Measurements from ENCODE around the gene GUCY2D.

DNA sequence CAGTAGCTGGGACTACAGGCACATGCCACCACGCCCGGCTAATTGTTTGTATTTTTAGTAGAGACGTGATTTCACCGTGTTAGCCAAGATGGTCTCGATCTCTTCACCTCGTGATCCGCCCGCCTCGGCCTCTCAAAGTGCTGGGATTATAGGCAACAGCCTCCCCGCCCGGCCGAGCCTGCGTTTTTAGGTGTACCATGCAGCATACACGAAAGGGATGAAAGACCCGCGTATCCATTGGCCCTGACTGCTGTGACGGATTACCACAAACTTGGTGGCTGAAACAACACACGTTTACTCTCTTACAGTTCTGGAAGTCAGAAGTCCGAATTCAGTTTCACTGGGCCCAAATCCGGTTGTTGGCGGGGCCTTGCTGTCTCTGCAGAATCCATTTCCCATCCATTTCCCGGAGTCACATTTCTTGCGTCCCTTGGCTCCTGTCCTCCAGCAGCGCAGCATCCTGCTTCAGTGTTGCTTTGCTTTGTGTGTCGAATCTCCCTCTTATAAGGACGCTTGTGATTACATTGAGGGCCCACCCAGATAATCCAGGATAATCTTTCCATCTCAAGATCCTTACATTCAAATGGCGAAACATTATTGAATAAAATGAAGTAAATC, 8.3 kb upstream of the GUCY2D start:
- TF ChIP-seq, protein P1, sequence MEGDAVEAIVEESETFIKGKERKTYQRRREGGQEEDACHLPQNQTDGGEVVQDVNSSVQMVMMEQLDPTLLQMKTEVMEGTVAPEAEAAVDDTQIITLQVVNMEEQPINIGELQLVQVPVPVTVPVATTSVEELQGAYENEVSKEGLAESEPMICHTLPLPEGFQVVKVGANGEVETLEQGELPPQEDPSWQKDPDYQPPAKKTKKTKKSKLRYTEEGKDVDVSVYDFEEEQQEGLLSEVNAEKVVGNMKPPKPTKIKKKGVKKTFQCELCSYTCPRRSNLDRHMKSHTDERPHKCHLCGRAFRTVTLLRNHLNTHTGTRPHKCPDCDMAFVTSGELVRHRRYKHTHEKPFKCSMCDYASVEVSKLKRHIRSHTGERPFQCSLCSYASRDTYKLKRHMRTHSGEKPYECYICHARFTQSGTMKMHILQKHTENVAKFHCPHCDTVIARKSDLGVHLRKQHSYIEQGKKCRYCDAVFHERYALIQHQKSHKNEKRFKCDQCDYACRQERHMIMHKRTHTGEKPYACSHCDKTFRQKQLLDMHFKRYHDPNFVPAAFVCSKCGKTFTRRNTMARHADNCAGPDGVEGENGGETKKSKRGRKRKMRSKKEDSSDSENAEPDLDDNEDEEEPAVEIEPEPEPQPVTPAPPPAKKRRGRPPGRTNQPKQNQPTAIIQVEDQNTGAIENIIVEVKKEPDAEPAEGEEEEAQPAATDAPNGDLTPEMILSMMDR (IDR thresholded peaks at IDR 0.05): no peak
- TF ChIP-seq EP300 (IDR thresholded peaks at IDR 0.05): no peak
